ENCODE measurements around the gene RAB27B.
"Not testable (repeated sequence)": the region's sequence is repeated elsewhere in the genome, so short reads cannot be mapped to it uniquely, and the experiment has no call there.

Gene RAB27B

DNA sequence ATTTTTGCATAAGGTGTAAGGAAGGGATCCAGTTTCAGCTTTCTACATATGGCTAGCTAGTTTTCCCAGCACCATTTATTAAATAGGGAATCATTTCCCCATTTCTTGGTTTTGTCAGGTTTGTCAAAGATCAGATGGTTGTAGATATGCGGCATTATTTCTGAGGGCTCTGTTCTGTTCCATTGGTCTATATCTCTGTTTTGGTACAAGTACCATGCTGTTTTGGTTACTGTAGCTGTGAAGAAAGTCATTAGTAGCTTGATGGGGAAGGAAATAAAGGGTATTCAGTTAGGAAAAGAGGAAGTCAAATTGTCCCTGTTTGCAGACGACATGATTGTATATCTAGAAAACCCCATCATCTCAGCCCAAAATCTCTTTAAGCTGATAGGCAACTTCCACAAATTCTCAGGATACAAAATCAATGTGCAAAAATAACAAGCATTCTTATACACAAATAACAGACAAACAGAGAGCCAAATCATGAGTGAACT is 7.4 kb upstream of the RAB27B start:
- not testable (repeated sequence) for DNase-seq

DNA sequence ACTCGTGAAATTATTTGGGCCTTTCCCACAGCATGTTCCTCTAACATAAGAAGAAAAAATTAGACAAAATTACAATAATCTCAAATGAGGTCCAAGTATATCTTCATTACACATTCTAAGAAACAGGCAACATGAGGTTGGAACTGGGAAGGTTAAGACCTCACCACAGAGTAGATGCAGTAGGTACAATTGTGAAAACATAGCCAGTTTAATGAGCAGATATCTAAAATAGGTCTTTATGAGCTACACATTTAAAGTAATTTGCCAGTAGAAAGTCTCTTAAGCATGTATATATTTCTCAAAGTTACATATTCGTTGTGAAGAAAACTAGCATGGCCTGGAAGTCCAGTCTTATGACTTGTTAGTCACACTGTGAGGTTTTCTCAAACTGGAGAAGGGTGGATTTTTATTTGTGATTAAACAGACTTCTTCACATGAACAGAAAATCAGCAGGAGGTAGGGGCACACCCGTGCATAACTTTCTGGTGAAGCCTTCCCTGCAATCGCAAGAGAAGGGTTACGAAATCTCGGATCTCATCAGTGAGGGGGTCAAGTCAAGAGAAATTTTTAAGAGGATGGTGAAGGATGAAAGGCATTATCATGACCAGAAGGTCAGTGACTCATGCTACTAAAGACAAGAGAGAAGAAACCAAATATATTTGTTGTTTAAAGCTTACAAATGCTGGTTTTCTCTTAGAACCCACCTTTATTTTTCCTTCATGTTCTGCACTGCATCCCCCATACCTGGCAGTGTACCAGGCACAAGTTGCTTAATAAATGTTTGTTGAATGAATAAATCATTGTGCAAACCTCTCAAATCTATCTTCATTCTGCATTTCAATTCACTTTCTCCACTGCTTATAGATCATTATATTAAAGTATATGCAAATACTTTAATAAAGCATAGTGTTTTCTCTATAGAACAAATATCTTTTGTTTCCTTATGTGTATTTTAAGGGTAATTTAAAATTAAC is 5.1 kb upstream of the RAB27B start:
- DNase-seq: no peak

DNA sequence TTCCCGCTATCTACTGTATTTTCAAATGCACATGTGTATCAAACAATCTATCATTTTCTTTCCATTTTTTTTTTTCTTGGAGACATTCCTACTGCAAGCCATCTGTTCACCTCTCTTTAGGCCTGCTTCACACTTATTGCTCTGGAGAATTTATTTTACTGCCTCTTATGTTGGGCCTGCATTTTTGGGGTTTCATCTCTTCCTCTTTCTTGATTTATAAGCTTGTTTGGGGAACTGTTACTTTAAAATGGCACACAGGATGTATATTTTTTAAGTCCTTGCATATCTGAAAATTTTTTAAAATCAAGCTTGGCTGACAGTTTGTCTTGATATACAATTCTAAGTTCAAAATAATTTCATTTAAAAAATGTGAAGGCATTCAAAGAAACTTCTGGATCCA is 3.5 kb upstream of the RAB27B start:
- DNase-seq: no peak

DNA sequence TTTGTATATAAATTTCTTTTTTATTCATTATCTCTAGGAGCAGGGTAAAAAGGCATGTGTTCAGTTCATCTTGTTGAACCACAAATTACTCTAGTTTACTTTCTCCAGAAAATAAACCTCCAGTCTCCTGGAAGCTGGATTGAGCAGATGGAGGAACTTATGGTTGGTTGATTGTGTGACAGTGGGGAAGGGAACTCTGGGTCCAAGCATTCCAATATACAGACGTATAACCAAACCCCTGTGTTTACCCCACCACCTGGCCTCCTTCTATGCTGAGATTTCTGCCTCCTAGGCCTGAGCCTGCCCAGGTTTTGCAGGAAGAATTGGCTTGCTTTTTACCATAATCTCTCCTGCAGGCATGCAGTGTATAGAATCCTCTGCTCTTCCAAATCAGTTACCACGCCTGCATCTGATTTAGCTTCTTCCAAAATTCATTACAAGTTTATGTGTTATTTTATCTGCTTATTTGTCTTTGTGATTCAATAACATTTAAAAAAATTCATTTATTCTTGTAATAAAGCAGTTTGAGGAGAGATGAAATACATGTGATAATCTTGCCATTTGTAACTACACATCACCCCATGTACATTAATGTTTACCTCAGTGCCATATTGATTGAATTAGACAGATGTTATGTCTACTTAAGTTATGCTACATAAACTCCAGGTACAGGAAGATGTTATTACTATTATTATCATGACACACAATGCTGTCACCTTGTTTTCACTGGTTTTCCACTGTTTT is 2.5 kb upstream of the RAB27B start:
- peak; percentile 40 for DNase-seq

DNA sequence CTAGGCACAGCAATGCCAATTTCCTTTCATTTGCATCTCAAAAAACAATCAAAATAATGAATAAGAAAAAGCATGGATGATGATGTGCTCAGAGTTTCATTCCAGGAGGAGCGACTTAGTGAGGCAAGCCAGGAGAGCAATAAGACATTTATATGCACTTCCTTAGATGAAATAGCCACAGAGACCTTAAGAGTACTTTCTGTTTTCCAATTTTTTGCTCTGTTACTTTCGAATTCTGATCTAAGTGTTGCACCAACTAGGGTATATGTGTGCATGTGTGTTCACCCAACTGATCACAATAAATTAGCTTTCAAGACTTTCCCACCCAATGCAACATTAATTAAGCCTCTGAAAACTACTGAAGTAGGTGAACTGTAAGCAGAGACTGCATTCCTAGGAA is 709 bp downstream of the RAB27B start:
- DNase-seq: no peak

DNA sequence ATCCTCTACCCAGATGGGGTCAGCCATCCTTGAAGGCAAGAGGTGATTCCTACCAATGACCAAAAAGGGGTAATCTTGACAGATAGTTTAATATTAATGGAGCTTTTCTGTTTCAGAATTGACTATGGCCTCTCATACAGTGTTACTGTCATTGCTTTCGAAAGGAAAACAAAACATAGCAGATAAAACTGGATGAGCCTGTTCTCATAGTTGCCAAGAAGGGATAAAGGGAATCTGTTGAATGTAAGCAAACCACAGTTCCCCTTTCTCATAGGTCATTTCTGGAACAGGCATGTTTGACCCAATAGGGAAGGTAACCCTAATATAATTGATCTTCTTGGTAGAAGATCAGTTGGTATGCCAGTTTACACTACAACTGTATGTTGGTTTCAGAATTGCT is 1.6 kb downstream of the RAB27B start:
- DNase-seq: no peak

DNA sequence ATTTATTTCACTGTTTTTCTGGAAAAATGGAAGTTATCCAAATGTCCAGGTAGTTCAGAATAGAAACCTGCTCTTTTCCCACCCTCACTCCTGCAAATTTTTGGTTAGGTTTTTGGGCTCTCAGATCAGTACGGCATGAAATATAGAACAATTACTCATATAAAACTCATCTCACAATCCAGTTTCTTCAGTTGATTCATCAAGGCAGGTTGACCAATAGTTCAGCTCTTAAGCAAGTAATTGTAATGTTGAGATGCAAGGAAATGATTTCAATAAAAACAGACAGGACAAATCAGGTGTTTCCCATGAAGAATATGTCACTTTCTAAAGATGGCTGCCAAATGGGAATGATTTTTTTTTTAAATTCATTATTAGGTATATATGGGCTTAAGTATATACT is 2.0 kb downstream of the RAB27B start:
- DNase-seq: no peak

DNA sequence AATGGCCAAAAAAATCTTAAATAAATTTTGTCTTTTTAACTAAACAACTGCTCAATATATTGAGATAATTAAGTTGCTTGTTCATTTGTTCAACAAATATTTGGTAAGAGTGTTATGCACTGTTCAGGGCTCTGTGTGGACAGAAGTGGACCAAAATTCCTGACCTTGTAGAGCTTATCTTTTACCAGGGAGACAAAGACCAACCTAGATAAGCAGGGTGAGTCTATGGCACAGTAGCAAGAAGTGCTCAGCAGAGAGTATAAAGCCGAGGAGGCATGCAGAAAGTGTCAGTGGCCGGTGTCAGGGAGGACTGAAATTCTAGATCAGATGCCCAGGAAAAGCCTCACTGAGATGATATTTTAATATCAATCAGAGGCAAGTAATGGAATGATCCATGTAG is 2.6 kb downstream of the RAB27B start:
- DNase-seq: no peak

DNA sequence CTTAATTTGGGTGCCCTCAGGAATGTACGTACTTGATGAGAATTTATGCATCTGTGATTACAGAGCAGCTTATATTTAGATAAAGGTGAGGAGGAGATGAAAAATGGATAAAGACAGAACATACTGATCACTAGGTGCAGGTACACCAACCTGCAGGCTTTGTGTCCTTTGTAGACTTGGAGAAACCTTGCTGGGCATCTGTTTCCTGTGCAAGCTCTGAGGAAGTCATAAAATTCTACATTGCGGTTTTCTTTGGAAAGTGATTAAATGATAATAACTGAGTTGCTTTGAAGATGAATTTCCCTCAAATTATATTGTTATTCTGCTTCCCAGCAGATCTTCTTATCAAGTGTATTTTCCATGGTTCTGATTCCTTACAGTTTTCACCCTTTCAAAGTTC is 7.7 kb downstream of the RAB27B start:
- DNase-seq: no peak

DNA sequence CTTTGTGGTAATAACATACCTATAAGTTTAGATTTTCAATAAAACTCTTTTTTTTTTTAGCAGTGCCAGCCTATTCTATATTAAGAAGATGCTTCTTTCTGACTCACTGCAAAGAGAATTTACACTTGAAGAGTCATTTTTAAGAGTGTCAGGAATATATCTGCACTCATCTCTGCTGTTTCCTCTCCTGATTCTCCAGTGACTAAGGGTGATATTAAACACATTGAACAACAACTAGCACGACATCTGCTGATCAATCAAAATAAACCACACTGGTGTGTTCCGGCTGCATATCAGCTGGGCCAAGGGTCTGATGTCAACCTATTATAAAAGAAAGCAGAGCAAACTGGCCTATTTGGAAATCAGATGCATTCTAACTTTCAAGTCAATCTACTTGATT is 15.0 kb downstream of the RAB27B start:
- no peak for DNase-seq

DNA sequence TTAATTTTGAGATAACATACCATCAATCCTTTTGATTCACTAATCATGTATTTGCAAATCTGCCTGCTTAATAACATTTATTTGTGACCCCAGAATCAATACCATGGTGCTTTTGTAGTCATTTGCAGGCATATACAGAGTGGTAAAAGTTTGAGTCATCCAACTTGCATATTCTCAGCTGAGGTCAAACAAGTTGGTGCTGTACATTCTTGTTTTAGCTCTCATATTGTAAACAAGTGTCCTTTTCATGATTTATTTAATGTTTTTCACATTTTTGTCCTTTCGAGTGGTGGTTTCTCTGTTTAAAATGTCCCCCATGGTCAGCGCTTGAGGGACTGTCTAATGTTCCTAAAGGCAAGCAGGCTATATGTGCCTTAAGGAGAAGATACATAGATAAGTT is 17.5 kb downstream of the RAB27B start:
- no peak for DNase-seq

DNA sequence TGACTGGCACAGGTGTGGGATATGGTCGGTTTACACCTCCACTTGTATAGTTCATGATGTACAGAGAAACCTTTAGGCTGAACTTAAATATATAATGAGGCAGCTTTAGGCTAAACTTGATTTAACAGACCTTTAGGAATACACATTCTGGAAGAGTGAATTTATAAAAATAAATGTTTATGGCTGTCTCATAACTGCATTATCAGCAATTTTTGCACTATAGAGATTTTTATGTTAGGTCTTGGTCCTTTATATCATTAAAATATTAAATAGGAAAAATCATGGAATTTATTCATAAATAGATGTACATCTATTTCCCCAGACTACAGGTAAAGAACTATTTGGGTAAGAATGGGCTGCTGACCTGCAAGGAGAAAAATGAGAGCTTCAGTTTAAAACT is 19.8 kb downstream of the RAB27B start:
- DNase-seq: no peak

DNA sequence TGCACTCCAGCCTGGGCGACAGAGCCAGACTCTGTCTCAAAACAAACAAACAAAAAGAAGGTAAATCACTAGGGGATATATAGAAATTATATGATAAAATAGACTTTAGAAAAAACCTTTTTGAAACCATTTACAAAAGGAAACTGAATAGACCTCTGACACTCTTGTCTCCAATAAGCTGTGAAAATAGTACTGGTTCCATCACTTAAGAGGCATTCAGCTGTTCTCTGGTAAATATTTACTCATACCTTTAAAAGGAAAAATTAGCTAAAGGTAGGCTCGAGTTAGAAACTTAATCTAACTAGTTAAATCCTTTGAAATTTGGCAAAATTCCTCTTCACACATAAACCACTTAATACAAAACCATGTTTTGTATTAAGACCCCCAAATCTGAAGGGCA is 21.4 kb downstream of the RAB27B start:
- DNase-seq: no peak

DNA sequence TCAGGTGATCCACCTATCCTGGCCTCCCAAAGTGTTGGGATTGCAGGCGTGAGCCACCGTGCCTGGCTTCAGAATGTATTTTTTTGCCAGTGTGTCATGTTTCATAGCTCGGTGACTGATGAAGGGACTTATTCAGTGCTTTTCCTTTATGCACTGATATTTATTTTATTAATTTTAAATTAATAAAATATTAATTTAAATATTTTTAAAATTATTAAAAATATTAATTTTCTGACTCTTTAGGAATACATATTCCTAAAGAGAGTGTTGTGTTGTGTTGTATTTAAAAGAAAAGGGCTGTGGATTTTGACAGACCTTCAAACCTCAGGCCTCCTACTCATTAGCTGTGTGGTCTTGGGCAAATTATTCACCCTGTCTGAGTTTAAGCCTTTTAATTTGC is 22.3 kb downstream of the RAB27B start:
- DNase-seq: no peak

DNA sequence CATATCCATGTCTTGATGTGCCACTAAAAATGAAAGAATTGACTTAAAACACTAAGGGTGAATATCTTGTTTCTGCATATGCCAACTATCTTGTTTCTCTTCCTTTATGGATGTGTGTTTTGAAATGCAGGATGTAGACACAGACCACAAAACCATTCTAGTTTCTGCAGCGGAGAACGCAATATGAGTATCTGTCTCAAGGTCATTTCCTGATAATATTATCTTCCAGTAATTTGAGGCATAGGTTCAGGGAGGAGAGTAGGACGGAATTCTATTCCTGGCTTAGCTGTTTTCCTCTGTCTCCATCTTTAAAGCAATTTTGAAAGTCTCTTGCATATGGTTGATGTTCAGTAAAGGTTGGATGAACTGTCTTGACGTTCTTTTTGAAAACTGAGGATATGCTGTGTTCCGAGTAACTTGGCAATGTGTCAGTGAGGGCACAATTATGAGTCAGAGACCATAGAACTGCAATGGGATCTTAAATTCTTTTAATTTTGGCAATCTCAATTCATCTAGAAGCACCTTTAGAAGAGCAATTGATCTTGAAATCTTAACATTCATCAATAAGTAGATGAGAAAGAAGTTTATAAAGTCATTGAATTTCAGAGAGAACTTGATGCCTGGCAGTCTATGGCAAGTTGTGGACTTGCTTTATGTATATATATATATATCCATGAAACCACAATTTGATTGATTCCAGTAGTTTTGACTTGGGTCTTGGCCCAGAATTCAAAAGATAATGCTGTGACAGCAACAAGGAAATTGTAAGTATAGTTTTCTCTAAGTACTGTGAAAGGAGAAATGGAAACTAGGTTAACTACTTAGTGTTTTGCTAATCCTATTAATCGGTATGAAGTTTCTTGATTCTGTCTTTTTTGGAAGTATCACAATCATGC is 24.8 kb downstream of the RAB27B start:
- DNase-seq: no peak

DNA sequence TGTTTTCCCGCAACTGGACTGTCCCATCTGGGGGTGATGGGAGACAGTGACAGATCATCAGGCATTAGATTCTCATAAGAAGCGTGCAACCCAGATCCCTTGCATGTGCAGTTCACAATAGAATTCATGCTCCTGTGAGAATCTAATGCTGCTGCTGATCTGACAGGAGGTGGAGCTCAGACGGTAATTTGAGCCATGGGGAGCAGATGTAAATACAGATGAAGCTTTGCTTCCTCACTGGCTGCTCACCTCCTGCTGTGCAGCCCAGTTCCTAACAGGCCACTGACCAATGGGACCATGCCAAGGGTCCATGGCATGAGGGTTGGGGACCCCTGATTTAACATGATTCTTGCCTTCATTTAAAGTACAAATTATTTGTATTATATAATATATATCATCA is 26.8 kb downstream of the RAB27B start:
- not testable (repeated sequence) for DNase-seq

DNA sequence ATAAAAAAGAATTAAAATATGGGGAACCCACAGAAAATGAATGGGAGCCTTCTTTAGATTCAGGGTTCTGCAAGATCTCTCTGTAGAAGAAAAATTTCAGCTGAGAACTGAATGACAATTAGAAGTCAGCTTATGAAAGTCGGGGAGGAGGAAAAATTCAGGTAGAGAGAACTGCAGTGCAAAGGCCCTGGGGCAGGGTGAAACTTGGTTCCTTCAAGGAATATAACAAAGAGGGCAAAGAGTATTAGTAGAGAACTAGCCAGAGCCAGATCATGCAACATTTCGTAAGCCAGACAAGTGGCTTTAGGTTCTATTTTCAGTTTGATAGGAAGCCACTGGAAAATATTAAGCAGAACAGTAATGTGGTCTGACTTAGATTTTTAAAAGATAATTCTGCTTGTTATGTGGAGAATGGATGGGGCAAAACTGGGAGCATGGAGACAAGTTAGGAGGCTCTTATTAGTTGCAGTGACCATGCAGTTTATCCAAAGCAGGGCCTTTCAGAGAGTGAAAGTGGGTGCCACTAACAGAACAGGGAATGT is 27.9 kb downstream of the RAB27B start:
- DNase-seq: no peak

DNA sequence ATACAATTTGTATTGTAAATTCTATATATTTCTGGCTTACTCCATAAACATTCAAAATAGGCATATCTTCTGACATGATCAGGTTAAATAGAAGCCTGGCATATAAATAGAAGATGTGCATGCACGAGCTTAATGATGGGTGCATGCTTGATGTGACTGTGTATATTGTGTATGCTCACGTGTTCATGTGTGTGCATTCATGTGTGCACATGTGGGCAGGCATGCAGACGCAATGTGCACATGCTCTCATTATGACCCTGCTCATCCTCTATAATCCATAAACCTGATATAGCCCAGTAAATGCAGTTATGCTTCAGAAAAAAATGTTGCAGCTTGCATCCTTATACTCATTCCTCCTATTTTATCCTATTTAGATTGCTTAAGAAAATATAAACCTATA is 29.2 kb downstream of the RAB27B start:
- no peak for DNase-seq

DNA sequence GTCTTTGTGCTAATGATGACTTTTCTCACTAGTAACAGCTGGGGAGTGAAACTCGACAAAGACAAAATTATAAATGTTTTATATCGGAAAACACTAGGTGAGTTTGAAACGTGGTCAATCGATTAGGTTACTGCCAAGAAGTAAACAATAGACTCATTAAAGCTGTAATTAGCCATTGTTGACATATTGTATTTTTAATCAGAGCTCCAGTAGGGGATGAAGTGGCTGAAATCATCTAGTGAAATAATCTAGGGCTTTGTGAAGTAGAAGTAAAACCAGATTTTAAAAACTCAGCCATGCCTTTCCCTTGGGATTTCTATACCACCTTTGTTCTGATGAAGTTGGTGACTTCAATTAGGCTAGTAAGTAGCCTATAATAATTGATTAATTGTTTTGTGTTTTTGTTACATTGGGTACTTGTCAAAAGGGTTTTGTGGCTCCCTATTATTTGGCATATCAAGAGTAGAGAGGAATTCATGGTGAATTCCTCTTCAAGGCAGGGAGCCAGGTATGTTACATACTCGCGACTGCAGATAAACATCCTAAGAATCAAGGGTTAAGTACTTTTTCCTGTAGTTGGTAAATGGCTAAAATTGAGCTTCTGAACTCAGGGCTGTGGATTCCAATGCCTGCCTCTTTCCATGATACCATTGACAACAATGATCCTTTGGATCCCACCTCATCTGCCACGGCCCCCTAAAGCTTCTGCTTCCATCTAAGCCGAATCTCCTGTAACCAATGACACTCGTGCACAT is 31.6 kb downstream of the RAB27B start:
- no peak for DNase-seq

DNA sequence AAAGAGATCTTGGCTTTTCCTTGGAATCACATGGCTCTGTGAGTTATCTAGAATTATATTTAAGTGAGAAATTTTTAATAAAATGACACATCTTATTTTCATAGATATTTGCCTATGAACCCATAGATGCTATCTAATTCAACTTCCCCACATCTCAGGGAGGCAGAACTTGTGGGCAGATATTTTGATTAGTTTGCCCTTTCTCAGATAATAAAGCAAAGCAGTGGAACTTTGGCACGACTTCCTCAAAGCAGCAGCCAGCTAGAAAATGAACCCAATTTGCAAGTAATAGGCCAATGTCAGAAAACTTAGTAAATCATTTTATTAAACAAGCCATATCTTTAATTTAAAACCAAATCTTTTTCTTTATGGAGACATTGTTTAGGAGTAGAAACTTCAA is 32.7 kb downstream of the RAB27B start:
- DNase-seq: no peak

DNA sequence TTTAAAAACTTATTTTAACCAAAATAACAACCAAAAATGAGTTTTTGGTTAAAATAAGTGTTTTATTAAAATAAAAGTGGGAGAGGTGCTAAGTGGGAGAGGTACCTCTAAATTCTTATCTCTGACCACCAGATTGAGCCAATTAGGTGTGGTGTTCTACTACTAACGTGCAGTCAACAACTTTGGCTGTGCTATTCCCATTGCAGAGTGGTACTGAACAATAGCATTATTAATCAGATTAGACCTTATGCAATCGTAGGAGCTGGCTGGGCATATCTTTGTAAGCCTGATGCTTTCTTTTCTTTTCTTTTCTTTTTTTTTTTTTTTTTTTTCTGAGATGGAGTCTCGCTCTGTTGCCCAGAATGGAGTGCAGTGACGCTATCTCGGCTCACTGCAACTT is 38.9 kb downstream of the RAB27B start:
- DNase-seq: no peak

DNA sequence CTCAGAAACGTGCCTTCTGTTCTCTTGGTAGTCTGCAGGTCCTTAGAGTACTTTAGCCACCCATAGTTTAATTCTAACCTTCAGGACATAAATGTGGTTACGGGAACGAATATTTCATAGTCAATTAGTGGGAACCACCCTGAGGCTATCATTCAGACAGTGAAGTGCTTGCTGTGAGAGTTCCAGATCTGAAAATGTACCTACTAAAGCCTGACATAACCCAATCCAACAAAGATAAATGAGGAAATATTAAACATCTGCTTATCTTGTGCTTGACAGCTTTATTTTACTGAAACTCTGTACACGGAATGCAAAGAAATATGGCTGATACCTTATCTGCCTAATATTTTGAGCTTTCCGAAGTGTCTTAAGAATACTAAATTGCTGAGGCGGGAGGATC is 43.0 kb downstream of the RAB27B start:
- no peak for DNase-seq
